WERI-Rb-1 (cell line): ENCODE results near the gene PCDHGC5.

Experiments used
- DNase-seq: peaks from one replicate; pipeline ENCODE4 v3.0.0-alpha.2; 2020
- H3K27ac ChIP-seq: fragments of 250-450 bp; sonication (Bioruptor Pico); 2 replicates; pipeline ENCODE4 v1.5.1; 2020; ENCODE audit warnings: mild to moderate bottlenecking, moderate library complexity
- H3K27me3 ChIP-seq: fragments of 250-450 bp; sonication (Bioruptor Pico); 2 replicates; pipeline ENCODE4 v1.5.1; 2021; ENCODE audit warnings: mild to moderate bottlenecking, low read depth, moderate library complexity; ENCODE audit not compliant: insufficient read depth, severe bottlenecking
- H3K36me3 ChIP-seq: fragments of 250-450 bp; sonication (Bioruptor Pico); 2 replicates; pipeline ENCODE4 v1.5.1; 2020; ENCODE audit warnings: mild to moderate bottlenecking, moderate library complexity
- H3K4me3 ChIP-seq: 2 replicates; pipeline ENCODE4 v1.5.1; 2011; ENCODE audit warnings: low read depth, mild to moderate bottlenecking, control low read depth, low read length
- H3K9me3 ChIP-seq: fragments of 250-450 bp; sonication (Bioruptor Pico); 2 replicates; pipeline ENCODE4 v1.5.1; 2021; ENCODE audit warnings: mild to moderate bottlenecking, moderate library complexity; ENCODE audit not compliant: severe bottlenecking
- TF ChIP-seq, protein P1 (sequence below): IDR thresholded peaks from 2 replicates; pipeline ENCODE4 v1.5.1; 2011; ENCODE audit warnings: low read depth, mild to moderate bottlenecking, control low read depth, inconsistent platforms, low read length

Gene PCDHGC5

GRCh38 chr5:141475625-141476131 is 13.2 kb upstream of the PCDHGC5 start, which contains the start of gene PCDHGC3:
PCDHGC3 (plus strand) TSS chr5:141475966; CDS start chr5:141476117, 151 bp downstream.
- DNase-seq = peak; percentile 80
- H3K9me3 ChIP-seq = peaks cover 6% of the 10 kb centered on the region
- no peaks in the 10 kb centered on the region for H3K36me3 ChIP-seq
- peak within 1 kb of the TSS; percentile 58 for H3K4me3 ChIP-seq
- TF ChIP-seq, protein P1, sequence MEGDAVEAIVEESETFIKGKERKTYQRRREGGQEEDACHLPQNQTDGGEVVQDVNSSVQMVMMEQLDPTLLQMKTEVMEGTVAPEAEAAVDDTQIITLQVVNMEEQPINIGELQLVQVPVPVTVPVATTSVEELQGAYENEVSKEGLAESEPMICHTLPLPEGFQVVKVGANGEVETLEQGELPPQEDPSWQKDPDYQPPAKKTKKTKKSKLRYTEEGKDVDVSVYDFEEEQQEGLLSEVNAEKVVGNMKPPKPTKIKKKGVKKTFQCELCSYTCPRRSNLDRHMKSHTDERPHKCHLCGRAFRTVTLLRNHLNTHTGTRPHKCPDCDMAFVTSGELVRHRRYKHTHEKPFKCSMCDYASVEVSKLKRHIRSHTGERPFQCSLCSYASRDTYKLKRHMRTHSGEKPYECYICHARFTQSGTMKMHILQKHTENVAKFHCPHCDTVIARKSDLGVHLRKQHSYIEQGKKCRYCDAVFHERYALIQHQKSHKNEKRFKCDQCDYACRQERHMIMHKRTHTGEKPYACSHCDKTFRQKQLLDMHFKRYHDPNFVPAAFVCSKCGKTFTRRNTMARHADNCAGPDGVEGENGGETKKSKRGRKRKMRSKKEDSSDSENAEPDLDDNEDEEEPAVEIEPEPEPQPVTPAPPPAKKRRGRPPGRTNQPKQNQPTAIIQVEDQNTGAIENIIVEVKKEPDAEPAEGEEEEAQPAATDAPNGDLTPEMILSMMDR = peak; percentile 36; the same call in 1 of the 2 replicates
- H3K27me3 ChIP-seq = no peaks in the 10 kb centered on the region
- H3K27ac ChIP-seq = no peak within 1 kb of the TSS

- peaks cover 6% of the 10 kb centered on the region for H3K9me3 ChIP-seq
- DNase-seq = no peak
- TF ChIP-seq, protein P1 = no peak
- peak overlapping the region; percentile 58 for H3K4me3 ChIP-seq
- H3K36me3 ChIP-seq = no peaks in the 10 kb centered on the region
- no peaks in the 10 kb centered on the region for H3K27me3 ChIP-seq
- no peak overlapping the region for H3K27ac ChIP-seq
Measured at GRCh38 chr5:141476132-141476911, 12.6 kb upstream of the PCDHGC5 start.

DNA sequence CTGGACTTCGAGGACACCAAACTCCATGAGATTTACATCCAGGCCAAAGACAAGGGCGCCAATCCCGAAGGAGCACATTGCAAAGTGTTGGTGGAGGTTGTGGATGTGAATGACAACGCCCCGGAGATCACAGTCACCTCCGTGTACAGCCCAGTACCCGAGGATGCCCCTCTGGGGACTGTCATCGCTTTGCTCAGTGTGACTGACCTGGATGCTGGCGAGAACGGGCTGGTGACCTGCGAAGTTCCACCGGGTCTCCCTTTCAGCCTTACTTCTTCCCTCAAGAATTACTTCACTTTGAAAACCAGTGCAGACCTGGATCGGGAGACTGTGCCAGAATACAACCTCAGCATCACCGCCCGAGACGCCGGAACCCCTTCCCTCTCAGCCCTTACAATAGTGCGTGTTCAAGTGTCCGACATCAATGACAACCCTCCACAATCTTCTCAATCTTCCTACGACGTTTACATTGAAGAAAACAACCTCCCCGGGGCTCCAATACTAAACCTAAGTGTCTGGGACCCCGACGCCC is 11.8 kb upstream of the PCDHGC5 start:
- no peak overlapping the region for H3K4me3 ChIP-seq
- H3K36me3 ChIP-seq = no peaks in the 10 kb centered on the region
- H3K27ac ChIP-seq = no peak overlapping the region
- TF ChIP-seq, protein P1 = no peak
- no peak for DNase-seq
- peaks cover 6% of the 10 kb centered on the region for H3K9me3 ChIP-seq
- no peaks in the 10 kb centered on the region for H3K27me3 ChIP-seq

DNA sequence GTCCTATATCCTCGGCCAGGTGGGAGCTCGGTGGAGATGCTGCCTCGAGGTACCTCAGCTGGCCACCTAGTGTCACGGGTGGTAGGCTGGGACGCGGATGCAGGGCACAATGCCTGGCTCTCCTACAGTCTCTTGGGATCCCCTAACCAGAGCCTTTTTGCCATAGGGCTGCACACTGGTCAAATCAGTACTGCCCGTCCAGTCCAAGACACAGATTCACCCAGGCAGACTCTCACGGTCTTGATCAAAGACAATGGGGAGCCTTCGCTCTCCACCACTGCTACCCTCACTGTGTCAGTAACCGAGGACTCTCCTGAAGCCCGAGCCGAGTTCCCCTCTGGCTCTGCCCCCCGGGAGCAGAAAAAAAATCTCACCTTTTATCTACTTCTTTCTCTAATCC is 11.1 kb upstream of the PCDHGC5 start:
- no peak overlapping the region for H3K27ac ChIP-seq
- H3K36me3 ChIP-seq = no peaks in the 10 kb centered on the region
- H3K27me3 ChIP-seq = no peaks in the 10 kb centered on the region
- TF ChIP-seq, protein P1 = no peak
- DNase-seq = no peak
- H3K9me3 ChIP-seq = peaks cover 6% of the 10 kb centered on the region
- no peak overlapping the region for H3K4me3 ChIP-seq

- H3K27ac ChIP-seq = no peak overlapping the region
- DNase-seq = no peak
- no peaks in the 10 kb centered on the region for H3K27me3 ChIP-seq
- no peak overlapping the region for H3K4me3 ChIP-seq
- TF ChIP-seq, protein P1 = no peak
- H3K9me3 ChIP-seq = peaks cover 6% of the 10 kb centered on the region
- H3K36me3 ChIP-seq = no peaks in the 10 kb centered on the region
Measured at GRCh38 chr5:141478321-141478945, 10.4 kb upstream of the PCDHGC5 start.
